ENCODE results near the gene KRTAP10-4.

KRTAP10-4 gene

GRCh38 chr21:44529503-44530125 is 43.9 kb upstream of the KRTAP10-4 start:
- no peak for DNase-seq
- H3K4me3 ChIP-seq (ENCODE audit: insufficient read depth, low read depth, low read length, poor library complexity, severe bottlenecking): no peak overlapping the region
- no peaks in the 10 kb centered on the region for H3K36me3 ChIP-seq (ENCODE audit: control insufficient read depth, insufficient read depth, low read length)
- no peaks in the 10 kb centered on the region for H3K9me3 ChIP-seq (ENCODE audit: control insufficient read depth, low read length)
- H3K4me1 ChIP-seq (ENCODE audit: control insufficient read depth, insufficient read depth, low read length, poor library complexity, severe bottlenecking): no peaks in the 10 kb centered on the region
- H3K27me3 ChIP-seq (replicated peaks; ENCODE audit: control insufficient read depth, insufficient read depth, low read length, poor library complexity, severe bottlenecking): no peaks in the 10 kb centered on the region
- H3K27ac ChIP-seq (ENCODE audit: insufficient read depth, low read length, poor library complexity, severe bottlenecking): no peak overlapping the region

- no peaks in the 10 kb centered on the region for H3K27me3 ChIP-seq (replicated peaks; ENCODE audit: control insufficient read depth, insufficient read depth, low read length, poor library complexity, severe bottlenecking)
- no peak for DNase-seq
- H3K4me1 ChIP-seq (ENCODE audit: control insufficient read depth, insufficient read depth, low read length, poor library complexity, severe bottlenecking): no peaks in the 10 kb centered on the region
- H3K4me3 ChIP-seq (ENCODE audit: insufficient read depth, low read depth, low read length, poor library complexity, severe bottlenecking): no peak overlapping the region
- no peak overlapping the region for H3K27ac ChIP-seq (ENCODE audit: insufficient read depth, low read length, poor library complexity, severe bottlenecking)
- no peaks in the 10 kb centered on the region for H3K36me3 ChIP-seq (ENCODE audit: control insufficient read depth, insufficient read depth, low read length)
- no peaks in the 10 kb centered on the region for H3K9me3 ChIP-seq (ENCODE audit: control insufficient read depth, low read length)
Observed at GRCh38 chr21:44530221-44530902, 43.2 kb upstream of the KRTAP10-4 start.

GRCh38 chr21:44530903-44531605 is 42.5 kb upstream of the KRTAP10-4 start:
- no peak overlapping the region for H3K27ac ChIP-seq (ENCODE audit: insufficient read depth, low read length, poor library complexity, severe bottlenecking)
- no peak overlapping the region for H3K4me3 ChIP-seq (ENCODE audit: insufficient read depth, low read depth, low read length, poor library complexity, severe bottlenecking)
- DNase-seq: no peak
- H3K4me1 ChIP-seq (ENCODE audit: control insufficient read depth, insufficient read depth, low read length, poor library complexity, severe bottlenecking): no peaks in the 10 kb centered on the region
- H3K9me3 ChIP-seq (ENCODE audit: control insufficient read depth, low read length): no peaks in the 10 kb centered on the region
- no peaks in the 10 kb centered on the region for H3K36me3 ChIP-seq (ENCODE audit: control insufficient read depth, insufficient read depth, low read length)
- no peaks in the 10 kb centered on the region for H3K27me3 ChIP-seq (replicated peaks; ENCODE audit: control insufficient read depth, insufficient read depth, low read length, poor library complexity, severe bottlenecking)

- Histone ChIP-seq H3K27me3 (replicated peaks; ENCODE audit: control insufficient read depth, insufficient read depth, low read length, poor library complexity, severe bottlenecking) (no peaks in the 10 kb centered on the region), H3K27ac (ENCODE audit: insufficient read depth, low read length, poor library complexity, severe bottlenecking) (no peak overlapping the region)
- no peak for DNase-seq
Observed at GRCh38 chr21:44531606-44532564, 41.6 kb upstream of the KRTAP10-4 start.

GRCh38 chr21:44532712-44533111 is 40.8 kb upstream of the KRTAP10-4 start:
- DNase-seq: no peak

More at GRCh38 chr21:44531606-44532564, 41.6 kb upstream of the KRTAP10-4 start:
- H3K4me1 ChIP-seq (ENCODE audit: control insufficient read depth, insufficient read depth, low read length, poor library complexity, severe bottlenecking): no peaks in the 10 kb centered on the region
- no peaks in the 10 kb centered on the region for H3K36me3 ChIP-seq (ENCODE audit: control insufficient read depth, insufficient read depth, low read length)
- H3K9me3 ChIP-seq (ENCODE audit: control insufficient read depth, low read length): no peaks in the 10 kb centered on the region
- no peak overlapping the region for H3K4me3 ChIP-seq (ENCODE audit: insufficient read depth, low read depth, low read length, poor library complexity, severe bottlenecking)

GRCh38 chr21:44533121-44533890 is 40.2 kb upstream of the KRTAP10-4 start:
- H3K27ac ChIP-seq (ENCODE audit: insufficient read depth, low read length, poor library complexity, severe bottlenecking): no peak overlapping the region
- no peaks in the 10 kb centered on the region for H3K9me3 ChIP-seq (ENCODE audit: control insufficient read depth, low read length)
- H3K4me3 ChIP-seq (ENCODE audit: insufficient read depth, low read depth, low read length, poor library complexity, severe bottlenecking): no peak overlapping the region
- H3K4me1 ChIP-seq (ENCODE audit: control insufficient read depth, insufficient read depth, low read length, poor library complexity, severe bottlenecking): no peaks in the 10 kb centered on the region
- no peak for DNase-seq
- no peaks in the 10 kb centered on the region for H3K27me3 ChIP-seq (replicated peaks; ENCODE audit: control insufficient read depth, insufficient read depth, low read length, poor library complexity, severe bottlenecking)
- no peaks in the 10 kb centered on the region for H3K36me3 ChIP-seq (ENCODE audit: control insufficient read depth, insufficient read depth, low read length)

More at GRCh38 chr21:44532712-44533111, 40.8 kb upstream of the KRTAP10-4 start:
- H3K27ac ChIP-seq (ENCODE audit: insufficient read depth, low read length, poor library complexity, severe bottlenecking): no peak overlapping the region
- H3K36me3 ChIP-seq (ENCODE audit: control insufficient read depth, insufficient read depth, low read length): no peaks in the 10 kb centered on the region
- no peaks in the 10 kb centered on the region for H3K9me3 ChIP-seq (ENCODE audit: control insufficient read depth, low read length)
- no peaks in the 10 kb centered on the region for H3K27me3 ChIP-seq (replicated peaks; ENCODE audit: control insufficient read depth, insufficient read depth, low read length, poor library complexity, severe bottlenecking)
- H3K4me3 ChIP-seq (ENCODE audit: insufficient read depth, low read depth, low read length, poor library complexity, severe bottlenecking): no peak overlapping the region
- H3K4me1 ChIP-seq (ENCODE audit: control insufficient read depth, insufficient read depth, low read length, poor library complexity, severe bottlenecking): no peaks in the 10 kb centered on the region

- Histone ChIP-seq H3K4me1 (ENCODE audit: control insufficient read depth, insufficient read depth, low read length, poor library complexity, severe bottlenecking) (no peaks in the 10 kb centered on the region), H3K4me3 (ENCODE audit: insufficient read depth, low read depth, low read length, poor library complexity, severe bottlenecking) (no peak overlapping the region), H3K9me3 (ENCODE audit: control insufficient read depth, low read length) (no peaks in the 10 kb centered on the region), H3K36me3 (ENCODE audit: control insufficient read depth, insufficient read depth, low read length) (no peaks in the 10 kb centered on the region), H3K27ac (ENCODE audit: insufficient read depth, low read length, poor library complexity, severe bottlenecking) (no peak overlapping the region), H3K27me3 (replicated peaks; ENCODE audit: control insufficient read depth, insufficient read depth, low read length, poor library complexity, severe bottlenecking) (no peaks in the 10 kb centered on the region)
- DNase-seq: no peak
Observed at GRCh38 chr21:44533891-44534627, 39.5 kb upstream of the KRTAP10-4 start.

- Histone ChIP-seq H3K36me3 (ENCODE audit: control insufficient read depth, insufficient read depth, low read length) (no peaks in the 10 kb centered on the region), H3K4me1 (ENCODE audit: control insufficient read depth, insufficient read depth, low read length, poor library complexity, severe bottlenecking) (no peaks in the 10 kb centered on the region), H3K27me3 (replicated peaks; ENCODE audit: control insufficient read depth, insufficient read depth, low read length, poor library complexity, severe bottlenecking) (no peaks in the 10 kb centered on the region), H3K4me3 (ENCODE audit: insufficient read depth, low read depth, low read length, poor library complexity, severe bottlenecking) (no peak overlapping the region), H3K27ac (ENCODE audit: insufficient read depth, low read length, poor library complexity, severe bottlenecking) (no peak overlapping the region), H3K9me3 (ENCODE audit: control insufficient read depth, low read length) (no peaks in the 10 kb centered on the region)
- DNase-seq: no peak
Observed at GRCh38 chr21:44534688-44535087, 38.8 kb upstream of the KRTAP10-4 start.

All from effector memory CD4-positive, alpha-beta T cell (primary cell).